Measurements from ENCODE around the gene TUB. TPM values are rescaled to one million over a fixed set of nuclear protein-coding genes. Genes with fewer than 3 reads are reported as not detected.

Gene TUB
- polyA plus RNA-seq, 1 of the 3 experiments (the other 2 are of a cell fraction): 11.3 TPM

DNA sequence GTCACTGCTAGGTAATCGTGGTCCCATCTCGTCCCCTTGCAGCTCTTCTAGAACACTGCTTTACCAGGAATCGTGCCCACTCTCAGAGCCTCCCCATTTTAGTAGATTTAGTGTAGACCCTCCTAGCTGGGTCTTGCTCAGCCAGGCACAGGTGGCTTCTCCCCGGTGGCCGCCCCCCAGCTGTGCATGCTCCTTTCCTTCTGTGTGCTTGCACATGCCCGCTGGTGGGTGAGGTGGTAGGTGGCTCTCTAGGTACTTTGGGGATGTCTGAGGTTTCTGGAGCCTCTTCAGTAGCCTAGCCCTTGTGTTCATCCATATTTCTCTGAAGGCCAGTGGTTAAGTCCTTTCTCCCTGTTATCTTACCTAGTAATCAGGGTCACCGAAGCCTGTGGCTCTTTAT lies 5.6 kb downstream of the TUB start:
- CTCF ChIA-PET: interaction anchor here (0.6 to 26.8 kb wide), 12 partner anchors 10 to 151 kb away, joined by 3 to 620 read pairs (median 8); no protein-coding TSS in a partner anchor

DNA sequence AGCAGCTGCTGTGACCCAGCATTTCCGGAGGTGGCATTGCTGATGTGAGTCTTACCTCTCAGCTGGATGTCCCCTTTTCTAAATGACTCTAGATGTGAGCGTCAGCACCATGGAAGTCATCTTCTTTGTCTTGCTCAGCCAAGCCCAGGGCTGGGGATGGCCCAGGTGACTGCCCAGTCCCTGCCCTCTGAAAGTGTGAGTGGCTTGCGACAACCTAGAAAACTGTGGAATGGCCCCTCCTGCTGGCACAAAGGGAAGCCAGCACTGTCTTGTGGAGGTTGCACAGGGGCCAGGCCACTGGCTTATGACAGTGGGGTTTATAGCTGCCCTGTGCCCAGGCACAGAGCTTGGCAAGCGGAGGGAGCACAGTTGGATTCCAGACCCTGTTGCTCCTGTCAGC lies 6.2 kb downstream of the TUB start:
- no peak for DNase-seq
- Histone ChIP-seq H3K27ac (ENCODE audit: low read depth in 2 of 2, low read length in 1 of 2) (peak overlapping the region in 1 of 2 experiments; percentile 92; a peak in 2 of 4 replicates), H3K36me3 (replicated peaks in 1 of 2; ENCODE audit: control insufficient read depth in 1 of 2, insufficient read depth in 2 of 2, low read length in 1 of 2) (peaks cover 0 to 7% of the 10 kb centered on the region in 2 experiments), H3K4me3 (ENCODE audit: low read depth in 2 of 2, low read length in 1 of 2) (no peak overlapping the region), H3K27me3 (ENCODE audit: insufficient read depth) (no peaks in the 10 kb centered on the region), H2AFZ (ENCODE audit: low read depth) (no peak overlapping the region), H3K9ac (no peak overlapping the region), H3F3A (replicated peaks; ENCODE audit: insufficient read depth) (no peaks in the 10 kb centered on the region), H3K79me2 (ENCODE audit: insufficient read depth) (0 out of 2 replicates have a peak, but pooled peaks cover 2% of the 10 kb centered on the region), H3K9me2 (no peaks in the 10 kb centered on the region), H3K4me2 (0 out of 2 replicates have a peak overlapping the region, but pooled peaks have one; percentile 19), H4K20me1 (ENCODE audit: insufficient read depth) (peaks cover 39% of the 10 kb centered on the region), H3K9me3 (no peaks in the 10 kb centered on the region), H3K4me1 (ENCODE audit: control insufficient read depth in 1 of 2, insufficient read depth in 2 of 2, low read depth in 1 of 2, low read length in 1 of 2) (peaks cover 12 to 92% of the 10 kb centered on the region in 2 experiments; a peak in 3 of 4 replicates)
- peak; percentile 47 for TF ChIP-seq RAD21 (IDR thresholded peaks at IDR 0.05; ENCODE audit: low read length)
- TF ChIP-seq, protein P1, sequence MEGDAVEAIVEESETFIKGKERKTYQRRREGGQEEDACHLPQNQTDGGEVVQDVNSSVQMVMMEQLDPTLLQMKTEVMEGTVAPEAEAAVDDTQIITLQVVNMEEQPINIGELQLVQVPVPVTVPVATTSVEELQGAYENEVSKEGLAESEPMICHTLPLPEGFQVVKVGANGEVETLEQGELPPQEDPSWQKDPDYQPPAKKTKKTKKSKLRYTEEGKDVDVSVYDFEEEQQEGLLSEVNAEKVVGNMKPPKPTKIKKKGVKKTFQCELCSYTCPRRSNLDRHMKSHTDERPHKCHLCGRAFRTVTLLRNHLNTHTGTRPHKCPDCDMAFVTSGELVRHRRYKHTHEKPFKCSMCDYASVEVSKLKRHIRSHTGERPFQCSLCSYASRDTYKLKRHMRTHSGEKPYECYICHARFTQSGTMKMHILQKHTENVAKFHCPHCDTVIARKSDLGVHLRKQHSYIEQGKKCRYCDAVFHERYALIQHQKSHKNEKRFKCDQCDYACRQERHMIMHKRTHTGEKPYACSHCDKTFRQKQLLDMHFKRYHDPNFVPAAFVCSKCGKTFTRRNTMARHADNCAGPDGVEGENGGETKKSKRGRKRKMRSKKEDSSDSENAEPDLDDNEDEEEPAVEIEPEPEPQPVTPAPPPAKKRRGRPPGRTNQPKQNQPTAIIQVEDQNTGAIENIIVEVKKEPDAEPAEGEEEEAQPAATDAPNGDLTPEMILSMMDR (IDR thresholded peaks at IDR 0.05): peak; percentile 38; the same call in 1 of the 2 replicates
- TF ChIP-seq, protein P2, sequence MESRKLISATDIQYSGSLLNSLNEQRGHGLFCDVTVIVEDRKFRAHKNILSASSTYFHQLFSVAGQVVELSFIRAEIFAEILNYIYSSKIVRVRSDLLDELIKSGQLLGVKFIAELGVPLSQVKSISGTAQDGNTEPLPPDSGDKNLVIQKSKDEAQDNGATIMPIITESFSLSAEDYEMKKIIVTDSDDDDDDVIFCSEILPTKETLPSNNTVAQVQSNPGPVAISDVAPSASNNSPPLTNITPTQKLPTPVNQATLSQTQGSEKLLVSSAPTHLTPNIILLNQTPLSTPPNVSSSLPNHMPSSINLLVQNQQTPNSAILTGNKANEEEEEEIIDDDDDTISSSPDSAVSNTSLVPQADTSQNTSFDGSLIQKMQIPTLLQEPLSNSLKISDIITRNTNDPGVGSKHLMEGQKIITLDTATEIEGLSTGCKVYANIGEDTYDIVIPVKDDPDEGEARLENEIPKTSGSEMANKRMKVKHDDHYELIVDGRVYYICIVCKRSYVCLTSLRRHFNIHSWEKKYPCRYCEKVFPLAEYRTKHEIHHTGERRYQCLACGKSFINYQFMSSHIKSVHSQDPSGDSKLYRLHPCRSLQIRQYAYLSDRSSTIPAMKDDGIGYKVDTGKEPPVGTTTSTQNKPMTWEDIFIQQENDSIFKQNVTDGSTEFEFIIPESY (IDR thresholded peaks at IDR 0.05; ENCODE audit: borderline replicate concordance, low read depth): no peak
- no peak for TF ChIP-seq GATA2 (CRISPR knock-in tag; IDR thresholded peaks at IDR 0.05)
- no peak for TF ChIP-seq RCOR1 (IDR thresholded peaks at IDR 0.05; ENCODE audit: low read length)
- no peak for TF ChIP-seq YY1 (IDR thresholded peaks at IDR 0.05; ENCODE audit: low read depth)
- peak; percentile 38; the same call in 1 of the 2 replicates for TF ChIP-seq SMC3 (IDR thresholded peaks at IDR 0.05; ENCODE audit: low read depth, low read length)
- TF ChIP-seq, protein P3, sequence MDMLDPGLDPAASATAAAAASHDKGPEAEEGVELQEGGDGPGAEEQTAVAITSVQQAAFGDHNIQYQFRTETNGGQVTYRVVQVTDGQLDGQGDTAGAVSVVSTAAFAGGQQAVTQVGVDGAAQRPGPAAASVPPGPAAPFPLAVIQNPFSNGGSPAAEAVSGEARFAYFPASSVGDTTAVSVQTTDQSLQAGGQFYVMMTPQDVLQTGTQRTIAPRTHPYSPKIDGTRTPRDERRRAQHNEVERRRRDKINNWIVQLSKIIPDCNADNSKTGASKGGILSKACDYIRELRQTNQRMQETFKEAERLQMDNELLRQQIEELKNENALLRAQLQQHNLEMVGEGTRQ (IDR thresholded peaks at IDR 0.05; ENCODE audit: borderline replicate concordance, low read depth, low read length): no peak
- TF ChIP-seq GABPA (IDR thresholded peaks at IDR 0.05; ENCODE audit: low read depth): no peak
- no peak for TF ChIP-seq CHD2 (IDR thresholded peaks at IDR 0.05; ENCODE audit: low read length, partially characterized antibody)
- POLR2A ChIA-PET: interaction anchor here (1.3 to 2.2 kb wide), 2 partner anchors 19 kb away, joined by 4 to 14 read pairs; no protein-coding TSS in a partner anchor
- 82% methylated on average over 3 of the region's 4 CpGs for WGBS (ENCODE audit: low lambda C conversion rate)
- CTCF ChIA-PET: interaction anchor here (0.6 to 26.8 kb wide), 14 partner anchors 9 to 1575 kb away, joined by 3 to 620 read pairs (median 14); partner anchors contain the start of genes EIF3F and TUB

More for the DNA sequence above, 5.6 kb downstream of the TUB start:
- Histone ChIP-seq H3K9ac (no peak overlapping the region), H3K4me1 (ENCODE audit: control insufficient read depth in 1 of 2, insufficient read depth in 2 of 2, low read depth in 1 of 2, low read length in 1 of 2) (peaks cover 18 to 95% of the 10 kb centered on the region in 2 experiments; a peak in 3 of 4 replicates), H3K9me2 (no peaks in the 10 kb centered on the region), H3K4me2 (peak overlapping the region; percentile 19), H3K27ac (ENCODE audit: low read depth in 2 of 2, low read length in 1 of 2) (peak overlapping the region; percentile 28 to 92; a peak in 3 of 4 replicates), H3K27me3 (ENCODE audit: insufficient read depth) (no peaks in the 10 kb centered on the region), H3K9me3 (no peaks in the 10 kb centered on the region), H2AFZ (ENCODE audit: low read depth) (no peak overlapping the region), H3K79me2 (ENCODE audit: insufficient read depth) (0 out of 2 replicates have a peak, but pooled peaks cover 2% of the 10 kb centered on the region), H3K36me3 (replicated peaks in 1 of 2; ENCODE audit: control insufficient read depth in 1 of 2, insufficient read depth in 2 of 2, low read length in 1 of 2) (peaks cover 0 to 7% of the 10 kb centered on the region in 2 experiments), H3F3A (replicated peaks; ENCODE audit: insufficient read depth) (no peaks in the 10 kb centered on the region), H4K20me1 (ENCODE audit: insufficient read depth) (peaks cover 39% of the 10 kb centered on the region), H3K4me3 (ENCODE audit: low read depth in 2 of 2, low read length in 1 of 2) (no peak overlapping the region; a peak in 1 of 4 replicates)
- POLR2A ChIA-PET: interaction anchor here (1.1 to 2.2 kb wide), 4 partner anchors 12 to 80 kb away, joined by 4 to 14 read pairs (median 9); no protein-coding TSS in a partner anchor
- TF ChIP-seq ELF1 (IDR thresholded peaks at IDR 0.05) (no peak), FOXM1 (IDR thresholded peaks at IDR 0.05; ENCODE audit: low read depth) (no peak), NRF1 (IDR thresholded peaks at IDR 0.05; ENCODE audit: low read depth, low read length) (no peak), POLR2AphosphoS5 (IDR thresholded peaks at IDR 0.05; ENCODE audit: low read depth, low read length) (no peak), FOSL2 (IDR thresholded peaks at IDR 0.05; ENCODE audit: borderline replicate concordance, low read depth) (no peak), RCOR1 (IDR thresholded peaks at IDR 0.05; ENCODE audit: low read length) (no peak), MXI1 (IDR thresholded peaks at IDR 0.05; ENCODE audit: low read depth, low read length) (no peak), EZH2phosphoT487 (IDR thresholded peaks at IDR 0.05; ENCODE audit: borderline replicate concordance, low read depth) (no peak), SMC3 (IDR thresholded peaks at IDR 0.05; ENCODE audit: low read depth, low read length) (no peak), NFIC (IDR thresholded peaks at IDR 0.05; ENCODE audit: borderline replicate concordance) (no peak), TCF12 (IDR thresholded peaks at IDR 0.05) (no peak), TAF1 (IDR thresholded peaks at IDR 0.05; ENCODE audit: borderline replicate concordance, low read depth, low read length) (no peak)
- TF ChIP-seq, protein P3 (IDR thresholded peaks at IDR 0.05; ENCODE audit: borderline replicate concordance, low read depth, low read length): no peak
- TF ChIP-seq, protein P4, sequence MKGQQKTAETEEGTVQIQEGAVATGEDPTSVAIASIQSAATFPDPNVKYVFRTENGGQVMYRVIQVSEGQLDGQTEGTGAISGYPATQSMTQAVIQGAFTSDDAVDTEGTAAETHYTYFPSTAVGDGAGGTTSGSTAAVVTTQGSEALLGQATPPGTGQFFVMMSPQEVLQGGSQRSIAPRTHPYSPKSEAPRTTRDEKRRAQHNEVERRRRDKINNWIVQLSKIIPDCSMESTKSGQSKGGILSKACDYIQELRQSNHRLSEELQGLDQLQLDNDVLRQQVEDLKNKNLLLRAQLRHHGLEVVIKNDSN (IDR thresholded peaks at IDR 0.05; ENCODE audit: borderline replicate concordance, low read depth): no peak
- 88% methylated on average over 4 of the region's 7 CpGs for WGBS (ENCODE audit: low lambda C conversion rate)
- no peak for DNase-seq

All from SK-N-SH (cell line).